ENCODE measurements around the gene PRPF31. TPM values are rescaled to one million over a fixed set of nuclear protein-coding genes. Genes with fewer than 3 reads are reported as not detected.

The PRPF31 gene
- total RNA-seq, 1 donor from 2014 or later = 44.4 TPM

- peaks cover 0 to 70% of the 10 kb centered on the region in 2 donors for H3K36me3 ChIP-seq
Measured at GRCh38 chr19:54154603-54155345, 39.2 kb downstream of the PRPF31 start.

DNA sequence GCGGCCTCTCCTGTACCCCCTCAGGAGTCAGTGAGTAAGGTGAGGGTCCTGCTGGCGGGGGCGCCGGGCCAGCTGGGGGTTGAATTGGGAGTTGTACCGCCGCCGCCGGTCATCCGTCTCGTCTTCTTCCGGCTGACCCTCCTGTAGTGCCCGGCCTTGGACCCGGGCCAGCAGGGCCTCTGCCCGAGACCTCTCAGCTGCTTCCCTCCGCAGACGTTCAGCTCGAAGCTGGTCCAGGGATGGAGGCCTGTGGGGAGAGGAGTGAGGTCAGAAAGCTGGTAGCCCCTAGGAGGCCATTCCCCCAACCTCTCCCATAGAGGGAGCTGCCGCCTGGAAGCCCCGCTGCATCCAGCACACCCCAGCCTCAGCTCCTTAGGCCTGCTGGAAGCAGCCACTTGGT lies 40.1 kb downstream of the PRPF31 start:
- intact Hi-C loops (cut with DNase I) = no loop called here
- no peak for DNase-seq (ENCODE audit: extremely low spot score in 2 of 2)
- Histone ChIP-seq H3K27me3 (no peaks in the 10 kb centered on the region), H3K4me3 (no peak overlapping the region), H3K4me1 (peaks cover 20% of the 10 kb centered on the region), H3K27ac (no peak overlapping the region), H3K9me3 (no peaks in the 10 kb centered on the region), H3K36me3 (peaks cover 0 to 62% of the 10 kb centered on the region in 2 donors)
- TF ChIP-seq POLR2AphosphoS5 (IDR thresholded peaks at IDR 0.05; ENCODE audit: insufficient read depth in 1 of 2, low read depth in 1 of 2) = no peak
- no peak for TF ChIP-seq POLR2A (IDR thresholded peaks at IDR 0.05)
- TF ChIP-seq, protein P1, sequence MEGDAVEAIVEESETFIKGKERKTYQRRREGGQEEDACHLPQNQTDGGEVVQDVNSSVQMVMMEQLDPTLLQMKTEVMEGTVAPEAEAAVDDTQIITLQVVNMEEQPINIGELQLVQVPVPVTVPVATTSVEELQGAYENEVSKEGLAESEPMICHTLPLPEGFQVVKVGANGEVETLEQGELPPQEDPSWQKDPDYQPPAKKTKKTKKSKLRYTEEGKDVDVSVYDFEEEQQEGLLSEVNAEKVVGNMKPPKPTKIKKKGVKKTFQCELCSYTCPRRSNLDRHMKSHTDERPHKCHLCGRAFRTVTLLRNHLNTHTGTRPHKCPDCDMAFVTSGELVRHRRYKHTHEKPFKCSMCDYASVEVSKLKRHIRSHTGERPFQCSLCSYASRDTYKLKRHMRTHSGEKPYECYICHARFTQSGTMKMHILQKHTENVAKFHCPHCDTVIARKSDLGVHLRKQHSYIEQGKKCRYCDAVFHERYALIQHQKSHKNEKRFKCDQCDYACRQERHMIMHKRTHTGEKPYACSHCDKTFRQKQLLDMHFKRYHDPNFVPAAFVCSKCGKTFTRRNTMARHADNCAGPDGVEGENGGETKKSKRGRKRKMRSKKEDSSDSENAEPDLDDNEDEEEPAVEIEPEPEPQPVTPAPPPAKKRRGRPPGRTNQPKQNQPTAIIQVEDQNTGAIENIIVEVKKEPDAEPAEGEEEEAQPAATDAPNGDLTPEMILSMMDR (IDR thresholded peaks at IDR 0.05) = no peak

More at GRCh38 chr19:54154603-54155345, 39.2 kb downstream of the PRPF31 start:
- intact Hi-C loops (cut with DNase I) = no loop called here
- no peak overlapping the region for H3K27ac ChIP-seq
- H3K4me3 ChIP-seq = no peak overlapping the region
- DNase-seq (ENCODE audit: extremely low spot score in 2 of 2) = no peak
- H3K9me3 ChIP-seq = no peaks in the 10 kb centered on the region
- peaks cover 13% of the 10 kb centered on the region for H3K4me1 ChIP-seq
- TF ChIP-seq POLR2A (IDR thresholded peaks at IDR 0.05) (no peak), POLR2AphosphoS5 (IDR thresholded peaks at IDR 0.05; ENCODE audit: insufficient read depth in 1 of 2, low read depth in 1 of 2) (no peak)
- TF ChIP-seq, protein P1 (IDR thresholded peaks at IDR 0.05) = no peak
- H3K27me3 ChIP-seq = no peaks in the 10 kb centered on the region

GRCh38 chr19:54156490-54156889 lies 40.9 kb downstream of the PRPF31 start:
- Histone ChIP-seq H3K27me3 (no peaks in the 10 kb centered on the region), H3K4me1 (peaks cover 28% of the 10 kb centered on the region), H3K27ac (no peak overlapping the region), H3K4me3 (no peak overlapping the region), H3K9me3 (no peaks in the 10 kb centered on the region), H3K36me3 (peaks cover 0 to 61% of the 10 kb centered on the region in 2 donors)
- DNase-seq (ENCODE audit: extremely low spot score in 2 of 2) = no peak
- intact Hi-C loops (cut with DNase I) = no loop called here
- no peak for TF ChIP-seq POLR2AphosphoS5 (IDR thresholded peaks at IDR 0.05; ENCODE audit: insufficient read depth in 1 of 2, low read depth in 1 of 2)
- TF ChIP-seq POLR2A (IDR thresholded peaks at IDR 0.05) = no peak
- TF ChIP-seq, protein P1 (IDR thresholded peaks at IDR 0.05) = no peak

GRCh38 chr19:54156953-54157352 lies 41.4 kb downstream of the PRPF31 start:
- peaks cover 32% of the 10 kb centered on the region for H3K4me1 ChIP-seq
- TF ChIP-seq, protein P1 (IDR thresholded peaks at IDR 0.05) = no peak
- TF ChIP-seq POLR2A (IDR thresholded peaks at IDR 0.05) = no peak
- no peak for TF ChIP-seq POLR2AphosphoS5 (IDR thresholded peaks at IDR 0.05; ENCODE audit: insufficient read depth in 1 of 2, low read depth in 1 of 2)
- no peaks in the 10 kb centered on the region for H3K9me3 ChIP-seq
- DNase-seq (ENCODE audit: extremely low spot score in 2 of 2) = no peak
- intact Hi-C loops (cut with DNase I) = no loop called here
- H3K4me3 ChIP-seq = no peak overlapping the region
- no peaks in the 10 kb centered on the region for H3K27me3 ChIP-seq
- no peak overlapping the region for H3K27ac ChIP-seq
- peaks cover 0 to 56% of the 10 kb centered on the region in 2 donors for H3K36me3 ChIP-seq

DNA sequence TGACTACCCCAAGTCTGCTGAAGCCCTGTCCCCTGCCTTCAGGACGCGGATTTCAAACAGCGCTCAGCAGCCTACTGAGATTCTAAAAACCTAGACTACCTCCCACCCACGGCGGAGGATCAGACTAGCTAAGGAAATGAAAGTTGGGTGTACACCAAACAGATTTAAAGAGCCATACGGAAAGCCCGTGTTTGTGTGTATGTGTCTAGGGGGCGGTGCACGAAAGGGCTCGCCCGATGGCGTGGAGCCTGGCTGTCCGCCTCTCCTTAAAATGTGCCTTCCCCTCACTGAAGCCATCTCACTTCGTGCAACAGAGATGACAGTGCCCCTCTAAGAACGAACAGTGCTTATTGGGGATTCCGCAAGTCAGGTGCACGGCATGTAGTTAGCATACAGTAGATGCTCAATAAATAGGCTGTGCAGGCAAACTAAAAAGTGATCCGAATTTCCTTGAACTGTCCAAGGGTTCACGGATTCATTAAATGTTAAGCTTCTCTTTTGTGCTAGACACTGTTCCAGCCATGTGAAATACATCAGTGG lies 43.3 kb downstream of the PRPF31 start:
- TF ChIP-seq POLR2A (IDR thresholded peaks at IDR 0.05) = no peak
- TF ChIP-seq POLR2AphosphoS5 (IDR thresholded peaks at IDR 0.05; ENCODE audit: insufficient read depth in 1 of 2, low read depth in 1 of 2) = no peak
- TF ChIP-seq, protein P1 (IDR thresholded peaks at IDR 0.05) = no peak
- peaks cover 0 to 37% of the 10 kb centered on the region in 2 donors for H3K36me3 ChIP-seq
- H3K27ac ChIP-seq = peak overlapping the region; percentile 91
- DNase-seq (ENCODE audit: extremely low spot score in 2 of 2) = no peak
- H3K27me3 ChIP-seq = no peaks in the 10 kb centered on the region
- peaks cover 47% of the 10 kb centered on the region for H3K4me1 ChIP-seq
- H3K9me3 ChIP-seq = no peaks in the 10 kb centered on the region
- peak overlapping the region; percentile 70 to 72 for H3K4me3 ChIP-seq
- intact Hi-C loops (cut with DNase I) = no loop called here
